ENCODE measurements around the gene PLEKHA7.

PLEKHA7 gene

DNA sequence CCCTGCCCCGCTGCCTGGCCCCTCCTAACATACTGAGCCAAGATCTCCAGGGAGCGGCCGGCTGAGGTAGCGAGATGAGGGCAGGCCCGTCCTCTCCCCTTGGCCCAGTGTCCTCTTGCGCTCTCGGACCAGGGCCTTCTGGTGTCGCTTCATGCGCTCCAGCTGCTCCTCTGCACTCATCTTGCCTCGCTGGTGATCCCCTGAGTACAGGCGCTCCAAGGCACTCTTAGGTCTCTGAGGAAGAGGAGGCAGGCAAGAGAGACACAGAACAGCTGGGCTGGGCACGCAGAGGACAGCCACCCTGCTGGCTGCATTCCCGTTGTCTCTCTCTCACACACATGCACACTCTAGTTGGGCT is 225.2 kb downstream of the PLEKHA7 start:
- no peak for DNase-seq (ENCODE audit: low read depth)

DNA sequence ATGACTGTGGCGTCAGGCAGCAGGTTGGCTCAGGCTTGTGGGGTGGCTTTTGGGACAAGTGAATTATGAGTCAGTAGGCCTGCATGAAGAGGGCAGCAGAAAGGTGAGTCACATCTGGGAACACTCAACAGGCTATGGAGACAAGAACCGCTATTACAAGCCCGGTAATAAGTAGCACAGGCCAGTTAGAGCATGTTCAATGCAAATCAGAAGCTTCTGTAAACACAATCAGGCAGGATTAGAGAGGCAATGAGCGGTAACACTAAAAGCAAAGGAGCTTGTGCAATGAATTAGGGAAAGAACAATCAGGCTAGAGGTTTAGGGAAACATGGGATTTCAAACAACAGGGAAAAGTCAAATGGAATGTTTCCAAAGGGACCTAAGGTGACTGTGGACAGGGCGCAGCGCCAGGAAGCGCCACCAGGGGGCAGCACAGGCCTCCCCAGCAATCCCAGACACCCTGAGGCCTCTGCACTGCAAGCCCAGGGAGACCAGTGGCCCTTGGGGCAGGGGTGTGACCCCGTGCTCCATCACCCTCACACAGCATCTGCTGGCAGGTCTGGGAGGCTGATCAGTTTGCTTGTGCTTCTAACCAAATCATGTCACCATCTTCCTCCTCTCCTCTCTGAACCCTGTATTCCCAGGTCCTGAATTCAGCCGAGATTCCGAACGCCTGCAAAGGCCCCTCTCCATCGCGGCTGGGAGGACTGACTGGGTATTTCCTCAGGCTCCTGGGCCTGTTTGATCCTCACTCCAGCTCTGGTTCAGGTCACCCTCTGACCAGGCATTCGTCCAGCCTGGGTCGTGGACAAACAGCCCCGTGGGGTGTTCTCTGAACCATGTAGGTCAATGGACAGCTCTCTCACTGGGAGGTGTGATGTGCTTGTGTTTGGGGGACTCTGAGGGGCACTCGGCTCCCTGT is 225.8 kb downstream of the PLEKHA7 start:
- DNase-seq (ENCODE audit: low read depth), result peak; percentile 62

DNA sequence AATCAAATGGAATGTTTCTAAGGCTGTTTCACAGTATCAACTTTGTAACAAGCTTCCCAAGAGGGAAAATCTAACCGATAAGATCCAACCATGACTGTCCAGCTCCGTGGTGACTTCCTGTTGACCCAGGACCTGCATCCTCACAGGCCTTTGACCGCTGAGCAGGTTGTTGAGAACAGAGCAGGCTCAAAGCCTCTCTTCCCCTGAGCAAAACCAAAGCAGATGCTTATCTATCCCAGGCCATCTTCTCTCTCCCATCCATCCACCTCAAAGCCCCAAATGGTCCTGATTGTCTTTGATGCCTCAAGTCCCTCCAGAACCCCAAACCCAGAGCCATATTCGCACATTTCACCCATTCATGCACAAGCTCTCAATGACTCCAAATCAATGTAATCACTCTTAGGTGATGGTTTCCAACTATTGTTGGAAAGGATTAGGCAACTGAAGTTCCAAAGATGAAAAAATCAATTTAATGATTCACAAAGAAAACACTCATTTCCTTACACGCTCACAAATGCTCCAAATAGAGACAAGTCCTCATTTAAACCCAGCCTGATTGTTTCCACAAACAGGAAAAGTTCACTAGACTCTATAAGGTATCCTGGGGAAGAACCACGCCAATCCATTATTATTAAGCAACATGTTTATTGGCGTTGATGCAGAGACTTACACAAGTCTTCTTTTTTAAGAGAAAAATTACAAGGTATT is 227.0 kb downstream of the PLEKHA7 start:
- DNase-seq (ENCODE audit: low read depth), result no peak

DNA sequence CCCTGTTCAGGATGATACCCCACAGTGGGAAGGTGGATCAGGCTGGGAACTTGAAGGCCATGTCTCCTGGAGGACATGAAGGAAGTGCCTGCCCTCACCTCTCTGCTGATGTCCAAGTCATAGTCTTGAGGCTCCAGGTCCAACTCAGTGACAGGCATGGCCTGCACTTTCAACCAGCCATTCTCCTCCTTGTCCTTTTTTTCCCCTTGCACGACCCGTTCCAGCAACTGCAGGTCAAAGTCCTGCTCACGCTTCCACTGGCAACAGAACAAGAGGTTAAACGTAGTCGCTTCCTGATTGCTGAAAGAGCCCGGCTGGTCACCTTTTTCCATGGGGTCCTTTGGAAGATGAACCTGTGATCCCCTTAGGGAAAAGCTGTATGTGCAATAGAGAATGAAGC is 228.1 kb downstream of the PLEKHA7 start:
- DNase-seq (ENCODE audit: low read depth), result no peak

DNA sequence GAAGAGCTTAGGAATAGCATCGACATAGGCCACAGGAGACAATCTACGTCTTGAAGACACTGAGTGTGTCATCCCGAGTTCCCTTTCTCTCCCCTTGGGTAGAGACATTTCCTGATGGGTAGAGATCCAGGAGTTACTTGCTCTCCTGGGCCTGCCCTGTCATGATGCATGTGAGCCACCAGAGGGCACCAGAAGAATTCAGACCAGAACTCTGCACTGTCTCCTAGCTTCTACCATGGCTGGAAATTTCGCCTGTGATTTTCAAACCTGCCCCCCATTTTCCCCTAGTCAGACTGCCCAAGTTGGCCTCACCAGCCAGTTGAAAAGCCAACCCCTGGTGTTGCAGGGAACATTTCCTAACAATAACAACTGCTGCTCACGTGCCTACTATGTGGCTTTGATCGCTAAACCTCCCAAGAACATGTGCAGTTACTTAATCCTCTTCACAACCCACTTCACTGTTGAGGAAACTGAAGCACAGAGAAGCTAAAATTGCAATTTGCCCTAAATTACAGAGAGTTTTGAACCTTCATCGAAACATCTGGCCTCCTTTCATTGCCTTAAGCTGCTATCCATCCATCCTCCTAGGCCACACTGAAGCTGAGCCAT is 228.6 kb downstream of the PLEKHA7 start:
- peak; percentile 76 for DNase-seq (ENCODE audit: low read depth)

DNA sequence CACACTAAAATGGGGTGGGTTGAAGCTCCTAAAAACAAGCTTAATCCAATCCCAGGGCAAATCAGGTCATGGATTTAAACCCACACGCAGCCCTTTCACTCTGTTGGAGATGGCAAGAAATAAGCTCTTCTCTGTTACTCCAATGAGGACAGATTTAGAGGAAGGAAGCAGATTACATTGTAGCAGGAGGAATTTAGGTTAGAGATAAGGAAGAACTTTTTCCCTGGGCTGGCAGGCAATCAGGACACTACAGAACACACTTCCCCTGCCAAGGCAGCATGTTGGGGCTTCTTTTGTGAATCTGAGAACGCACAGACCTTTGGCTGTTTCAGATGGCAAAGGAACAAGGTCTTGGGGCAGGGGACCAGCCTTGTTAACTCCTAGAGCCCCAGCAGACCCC is 229.5 kb downstream of the PLEKHA7 start:
- DNase-seq (ENCODE audit: low read depth), result no peak

DNA sequence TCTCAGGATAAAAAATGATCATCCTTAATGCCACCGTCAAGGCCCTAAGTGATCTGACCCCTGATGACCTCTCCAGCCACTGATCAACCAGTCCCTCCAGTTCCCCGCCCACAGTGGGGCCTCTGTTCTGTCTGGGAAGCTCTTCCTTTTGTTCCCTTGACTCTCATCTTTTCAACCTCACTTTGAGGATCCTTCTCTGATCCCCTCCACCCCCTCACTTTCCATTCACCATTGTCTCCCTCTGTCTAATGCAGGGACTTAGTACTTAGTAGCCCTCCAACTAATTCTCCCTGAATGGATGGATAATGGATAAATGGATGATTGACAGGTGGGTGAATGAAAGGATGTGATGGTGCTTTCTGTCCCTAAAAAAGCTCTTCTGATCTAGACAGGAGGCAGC is 230.1 kb downstream of the PLEKHA7 start:
- DNase-seq (ENCODE audit: low read depth), result no peak

DNA sequence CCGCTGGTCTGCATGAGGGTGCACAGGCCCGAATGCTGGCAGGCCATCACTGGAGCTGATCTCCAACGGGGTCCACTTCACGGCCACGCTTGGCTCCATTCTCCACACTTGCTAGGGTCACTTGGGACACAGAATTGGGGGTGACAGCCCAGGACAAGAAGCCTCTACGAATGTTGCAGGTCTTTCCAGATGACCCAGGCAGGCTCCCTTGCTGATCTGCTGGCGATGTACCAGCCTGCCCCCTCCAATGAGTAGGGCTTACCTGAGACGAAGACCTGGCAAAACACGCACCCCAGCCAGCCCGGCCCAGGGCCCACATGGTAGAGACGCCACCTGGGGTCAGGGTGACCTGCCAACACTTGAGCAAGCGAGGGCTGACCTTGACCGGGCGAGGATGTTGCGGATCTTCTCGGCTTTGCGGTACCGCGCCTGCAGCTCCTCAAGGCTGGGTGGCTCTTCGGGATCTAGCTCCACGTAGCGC is 230.9 kb downstream of the PLEKHA7 start:
- no peak for DNase-seq (ENCODE audit: low read depth)

DNA sequence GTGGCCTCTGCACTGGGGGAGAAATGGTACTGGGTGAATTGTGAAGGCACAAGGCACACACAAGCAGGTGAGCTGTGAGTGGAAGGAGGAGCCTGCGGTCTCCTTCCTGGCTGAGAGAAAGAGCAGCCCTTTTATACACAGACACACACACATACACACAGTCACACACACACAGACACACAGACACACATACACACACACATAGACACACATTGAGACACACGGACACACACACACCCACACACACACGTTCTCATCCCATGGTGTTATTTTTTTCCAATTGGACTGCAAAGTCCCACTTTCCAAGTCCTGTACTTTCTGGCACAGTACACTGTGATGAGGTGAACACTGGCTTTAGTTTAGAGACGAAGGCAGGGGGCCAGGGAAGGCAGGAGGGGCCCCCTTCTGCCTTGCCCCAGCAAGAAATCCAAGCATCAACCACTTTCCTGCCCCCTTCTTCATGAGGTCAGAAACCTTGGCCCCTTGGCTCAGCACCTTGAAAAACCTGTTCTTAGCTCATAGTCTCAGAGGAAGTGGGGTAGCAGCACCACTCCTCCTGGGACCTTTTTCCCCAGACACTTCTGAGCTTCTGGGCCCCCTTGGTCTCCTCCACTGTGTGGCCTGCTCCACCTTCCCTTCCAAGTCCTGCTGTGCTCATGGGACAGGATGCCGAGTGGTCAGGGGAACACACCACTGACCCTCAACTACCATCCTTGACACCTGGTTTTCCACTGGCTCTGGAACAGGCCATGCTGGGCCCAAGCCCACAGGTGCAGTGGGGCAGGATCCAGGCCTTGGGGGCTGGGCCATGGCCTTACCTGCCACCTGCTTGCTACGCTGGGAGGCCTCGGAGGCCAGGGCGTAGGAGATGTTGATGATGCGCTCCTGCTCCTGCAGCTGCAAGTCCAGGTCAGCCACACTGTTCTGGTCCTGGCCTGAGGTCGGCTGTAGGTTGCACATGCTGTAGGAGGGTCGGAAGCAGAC is 232.0 kb downstream of the PLEKHA7 start:
- no peak for DNase-seq (ENCODE audit: low read depth)

DNA sequence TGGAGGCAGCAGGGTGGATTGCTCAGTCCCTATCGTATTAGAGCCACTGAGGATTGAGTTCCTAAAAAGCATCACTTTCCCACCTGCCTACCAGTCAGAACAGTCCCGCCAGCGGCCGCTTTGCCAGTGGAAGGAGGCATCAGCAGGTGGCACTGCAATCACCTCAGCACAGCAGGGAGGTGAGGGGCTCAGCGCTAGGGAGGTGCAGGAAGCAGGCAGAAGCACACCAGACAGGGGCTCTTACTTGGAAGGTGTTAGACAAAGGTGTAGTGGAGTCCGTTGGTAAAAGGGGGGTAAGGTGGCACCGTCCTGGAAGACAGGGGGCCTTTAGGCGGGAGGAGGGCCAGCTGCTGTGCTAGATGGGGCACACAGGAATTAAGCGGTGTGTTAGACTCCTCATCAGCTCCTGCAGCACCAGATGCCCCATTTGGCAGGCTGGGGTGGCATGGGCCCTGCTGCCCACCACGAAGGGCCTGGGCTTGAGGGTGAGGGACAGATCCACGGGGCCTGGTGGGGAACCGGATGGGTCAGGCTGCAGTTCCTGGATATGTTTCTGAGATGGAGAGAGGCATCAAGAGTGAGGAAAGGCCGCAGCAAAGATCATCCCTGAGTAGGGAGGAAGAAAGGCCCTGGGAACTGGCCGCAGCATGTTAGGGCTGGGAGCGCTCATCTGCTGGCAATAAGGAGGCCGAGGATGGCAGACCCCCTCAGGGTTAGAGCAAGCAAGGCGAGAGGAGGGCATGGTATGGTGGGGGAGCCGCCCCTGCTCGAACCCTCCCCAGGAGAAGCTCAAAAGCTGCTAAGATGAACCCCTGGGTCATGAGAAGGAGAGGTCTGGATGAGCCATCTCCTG is 233.3 kb downstream of the PLEKHA7 start:
- DNase-seq (ENCODE audit: low read depth), result no peak

DNA sequence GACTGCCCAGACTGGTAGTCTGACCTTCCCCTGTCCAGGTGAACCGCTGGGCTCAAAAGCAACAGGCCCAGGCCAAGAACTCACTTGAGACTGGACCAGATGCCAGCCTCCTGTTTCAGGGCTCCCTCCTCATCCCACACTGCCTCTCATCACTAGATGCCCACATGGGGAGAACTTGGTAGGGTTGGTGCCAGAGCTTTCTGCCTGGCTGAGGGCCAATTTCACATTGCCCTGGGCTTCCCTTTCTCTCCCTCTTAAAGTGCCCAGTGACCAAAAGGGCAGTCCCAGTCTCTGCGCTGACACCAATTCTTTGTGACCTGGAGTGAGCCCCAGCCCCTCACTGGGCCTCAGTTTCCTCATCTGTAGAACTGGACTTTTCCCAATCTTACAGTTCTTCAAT is 234.1 kb downstream of the PLEKHA7 start:
- no peak for DNase-seq (ENCODE audit: low read depth)

DNA sequence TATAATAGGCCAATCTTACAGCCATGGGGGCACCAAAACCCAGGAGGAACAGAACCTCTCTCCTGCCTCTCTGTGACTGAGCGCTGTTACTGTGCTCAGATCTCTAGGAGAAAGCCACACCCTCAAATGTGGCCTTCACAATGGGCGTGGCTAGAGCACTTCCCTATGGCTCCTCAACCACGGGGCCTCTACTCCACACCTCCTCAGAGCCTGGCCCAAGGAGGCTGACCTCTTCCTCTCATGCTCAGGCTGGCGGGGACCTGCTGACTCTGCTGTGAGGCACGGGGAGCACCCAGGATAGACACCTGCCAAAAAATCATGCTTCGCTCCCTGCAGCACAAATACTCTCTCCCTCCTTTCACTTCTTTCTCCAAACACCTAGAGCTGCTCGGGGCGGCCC is 234.8 kb downstream of the PLEKHA7 start:
- no peak for DNase-seq (ENCODE audit: low read depth)

DNA sequence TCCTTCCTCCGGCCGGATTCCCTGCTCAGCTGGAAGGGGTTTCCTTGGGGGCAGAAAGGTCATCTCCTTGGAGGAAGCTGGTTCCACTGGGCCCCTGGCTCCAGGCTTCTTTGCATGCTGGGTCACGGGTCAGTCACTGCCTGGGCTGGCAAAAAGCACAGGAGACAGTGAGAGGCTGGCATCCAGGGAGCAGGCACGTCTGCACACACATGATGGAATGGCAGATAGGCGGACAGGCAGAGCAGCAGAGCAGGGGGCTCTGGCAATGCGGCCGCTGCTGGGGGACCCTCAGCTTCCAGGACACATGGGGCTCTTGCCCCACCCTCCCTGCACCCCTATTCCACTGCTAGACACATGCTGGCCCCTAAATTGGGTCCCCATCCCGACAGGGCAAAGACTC is 235.3 kb downstream of the PLEKHA7 start:
- DNase-seq (ENCODE audit: low read depth), result no peak

DNA sequence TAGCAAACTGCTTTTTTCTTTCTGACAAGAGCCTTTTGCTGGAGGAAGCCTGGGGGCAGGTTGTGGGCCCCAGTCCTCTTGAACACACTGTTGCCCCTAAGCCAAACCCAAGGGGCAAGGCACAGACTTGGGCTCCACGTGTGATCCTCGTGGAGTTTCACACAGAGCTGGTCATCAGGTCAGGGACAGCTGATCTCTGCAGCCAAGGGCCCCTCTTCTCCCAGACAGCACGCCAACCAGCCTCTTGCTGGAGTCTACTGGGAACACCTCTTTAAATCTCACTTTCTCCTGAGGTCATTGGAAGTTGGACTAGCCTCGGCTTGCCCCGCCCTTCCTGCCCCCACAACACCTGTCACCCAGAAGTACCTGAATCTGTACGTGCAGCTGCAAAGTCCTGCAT is 235.9 kb downstream of the PLEKHA7 start:
- no peak for DNase-seq (ENCODE audit: low read depth)

DNA sequence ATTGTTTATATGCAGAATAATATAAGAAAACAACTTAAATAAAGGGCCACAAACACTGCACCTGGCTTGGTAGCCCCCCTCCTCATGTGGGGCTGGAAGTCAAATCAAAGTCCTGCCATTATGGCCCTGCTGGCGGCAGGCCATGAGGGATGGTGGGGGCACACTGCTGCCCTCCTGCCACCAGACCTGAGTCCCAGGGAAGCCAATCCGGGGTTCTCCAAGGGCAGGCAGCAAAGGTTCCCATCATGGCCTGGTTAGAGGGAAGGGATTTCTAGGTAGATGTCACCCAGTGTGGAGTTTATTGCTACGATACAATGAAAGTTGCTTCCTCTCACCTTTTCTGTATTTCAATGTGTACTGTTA is 236.6 kb downstream of the PLEKHA7 start:
- DNase-seq (ENCODE audit: low read depth), result no peak

DNA sequence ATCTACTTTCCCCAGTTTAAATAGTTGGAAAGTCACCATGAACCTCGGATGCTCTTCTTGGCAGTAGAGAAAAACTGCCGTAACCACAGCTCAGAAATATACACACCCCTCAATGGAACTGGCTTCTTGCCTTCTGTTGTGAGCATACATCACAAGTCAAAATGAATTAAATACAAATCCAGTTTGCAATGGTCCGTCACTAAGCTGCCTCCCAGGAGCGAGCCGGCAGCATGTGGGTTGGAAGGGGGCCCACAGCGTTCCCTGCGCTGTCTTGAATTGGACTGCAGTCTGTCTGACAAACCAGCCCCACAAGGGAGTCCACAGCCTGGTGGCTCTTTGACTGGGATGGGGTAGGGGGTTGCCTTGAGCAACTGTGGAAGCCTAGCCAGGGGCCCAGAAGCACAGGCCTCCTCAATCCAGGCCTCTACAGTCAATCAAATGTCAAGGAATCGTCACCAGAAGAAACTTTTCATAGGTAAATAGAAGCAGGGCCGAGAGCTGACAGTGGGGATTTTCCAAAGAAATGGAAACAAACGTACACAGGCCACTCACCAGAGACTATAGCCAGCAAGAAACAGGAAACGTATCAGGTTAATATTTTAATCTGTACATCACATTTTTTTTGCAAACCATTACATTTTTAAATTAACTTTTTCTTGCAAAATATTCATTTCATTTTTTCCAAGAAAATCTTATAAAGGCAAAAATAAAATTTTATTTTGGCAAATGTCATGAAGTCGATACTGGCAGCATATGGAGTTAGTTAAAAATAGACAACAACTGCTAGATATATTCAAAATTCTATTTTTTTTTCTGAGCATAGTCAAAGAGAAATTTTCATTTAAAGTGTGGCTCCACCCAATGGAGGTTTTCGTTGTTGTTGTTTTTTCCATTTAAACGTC is 237.3 kb downstream of the PLEKHA7 start:
- DNase-seq (ENCODE audit: low read depth), result peak; percentile 61

DNA sequence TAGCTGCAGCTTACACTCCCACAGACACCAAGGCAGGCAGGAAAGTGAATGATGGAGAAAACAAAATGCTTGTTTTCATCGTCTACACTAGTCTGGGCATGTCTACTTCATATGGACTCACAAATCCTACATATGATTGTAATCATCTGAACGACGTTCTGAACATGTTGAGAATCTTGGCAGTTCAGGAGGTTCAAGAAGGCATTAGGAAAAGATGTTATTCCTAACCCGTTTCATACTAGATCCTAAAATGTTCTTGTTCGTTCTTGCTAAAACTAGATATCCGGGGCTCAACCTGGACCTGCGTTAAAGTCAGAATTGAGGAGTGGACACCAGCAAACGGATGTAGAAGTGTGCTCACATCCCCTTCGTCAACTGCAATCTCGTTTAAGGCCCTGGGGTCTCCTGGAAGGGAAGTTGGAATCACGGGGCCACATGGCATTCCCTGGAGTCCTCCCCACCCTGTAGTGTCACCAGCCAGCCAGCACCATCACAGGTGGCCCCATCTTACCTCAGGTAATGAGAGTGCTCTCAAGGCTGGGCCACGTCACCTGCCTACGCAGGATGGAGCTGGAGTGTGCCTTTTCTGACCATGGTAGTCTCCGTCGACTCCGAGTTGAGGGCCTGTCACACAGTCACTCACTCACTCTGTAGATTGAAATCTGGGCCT is 238.5 kb downstream of the PLEKHA7 start:
- DNase-seq (ENCODE audit: low read depth), result no peak

DNA sequence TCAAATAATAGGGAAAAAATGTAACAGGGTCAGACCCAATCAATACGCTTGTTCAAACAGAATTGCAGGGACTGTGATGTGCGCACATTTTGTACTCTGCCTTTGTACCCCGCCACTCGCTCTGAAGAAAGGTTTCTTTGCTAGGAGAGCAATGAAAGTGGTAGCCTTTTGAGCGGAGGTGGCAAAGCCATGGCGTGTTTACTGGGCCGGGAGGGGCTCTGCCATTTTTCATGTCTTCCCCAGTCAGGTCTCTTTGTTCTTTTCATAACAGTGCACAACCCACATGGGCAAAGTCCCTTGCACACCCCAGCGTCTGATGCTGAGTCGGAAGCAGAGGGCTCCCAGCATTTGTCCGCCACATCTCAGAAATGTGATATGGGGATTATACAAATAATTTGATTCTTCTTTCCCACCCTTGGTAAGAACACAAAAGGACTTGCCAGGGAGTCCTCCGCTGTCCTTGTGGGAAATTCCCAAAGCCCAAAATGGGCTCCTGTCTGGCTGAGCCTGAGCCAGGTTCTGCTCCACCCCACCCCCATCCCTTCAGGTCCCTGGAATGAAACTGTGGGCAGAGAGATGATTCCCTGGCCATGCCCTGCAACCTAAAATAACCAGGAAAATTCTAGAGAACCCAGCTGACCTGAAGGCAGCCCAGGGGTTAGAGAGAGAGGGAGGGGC is 239.1 kb downstream of the PLEKHA7 start:
- no peak for DNase-seq (ENCODE audit: low read depth)
